MM.1S (cell line): ENCODE measurements around the gene NOL11.

Experiments used
- DNase-seq: peaks from one replicate; pipeline ENCODE4 v3.0.0-alpha.2; 2015
- H2AFZ ChIP-seq: fragments of 300-600 bp; sonication (generic); 2 replicates; pipeline ENCODE4 v1.6.0; 2016; ENCODE audit warnings: antibody characterized with exemption, low read length
- H3F3A ChIP-seq: fragments of 300-600 bp; sonication (generic); 2 replicates; pipeline ENCODE4 v1.6.1; 2016; ENCODE audit warnings: mild to moderate bottlenecking, antibody characterized with exemption, low read length, moderate library complexity, mixed read lengths; ENCODE audit not compliant: insufficient read depth
- H3K27ac ChIP-seq: fragments of 300-600 bp; sonication (generic); 2 replicates; pipeline ENCODE4 v1.5.1; 2016; ENCODE audit warnings: mild to moderate bottlenecking, low read length
- H3K27me3 ChIP-seq: fragments of 300-600 bp; sonication (generic); replicated peaks from 2 replicates; pipeline ENCODE4 v1.6.0; 2016; ENCODE audit warnings: low read length; ENCODE audit not compliant: insufficient read depth
- H3K36me3 ChIP-seq: fragments of 300-600 bp; sonication (generic); replicated peaks from 2 replicates; pipeline ENCODE4 v1.6.1; 2016; ENCODE audit warnings: mild to moderate bottlenecking, low read length, mixed read lengths; ENCODE audit not compliant: insufficient read depth
- H3K4me1 ChIP-seq: fragments of 300-600 bp; sonication (generic); 2 replicates; pipeline ENCODE4 v1.6.1; 2016; ENCODE audit warnings: low read length, mixed read lengths
- H3K4me2 ChIP-seq: fragments of 300-600 bp; sonication (generic); 2 replicates; pipeline ENCODE4 v1.6.0; 2016; ENCODE audit warnings: low read depth, low read length
- H3K4me3 ChIP-seq: fragments of 300-600 bp; sonication (generic); 2 replicates; pipeline ENCODE4 v1.5.1; 2016; ENCODE audit warnings: low read length, mixed read lengths
- H3K79me2 ChIP-seq: fragments of 300-600 bp; sonication (generic); 2 replicates; pipeline ENCODE4 v1.6.1; 2016; ENCODE audit warnings: mixed run types, low read length, mixed read lengths
- H3K9ac ChIP-seq: fragments of 300-600 bp; sonication (generic); 2 replicates; pipeline ENCODE4 v1.6.1; 2016; ENCODE audit warnings: low read length, mixed read lengths
- H3K9me2 ChIP-seq: fragments of 300-600 bp; sonication (generic); replicated peaks from 2 replicates; pipeline ENCODE4 v1.6.1; 2016; ENCODE audit warnings: mild to moderate bottlenecking, low read length, mixed read lengths; ENCODE audit not compliant: insufficient read depth
- H3K9me3 ChIP-seq: fragments of 300-600 bp; sonication (generic); replicated peaks from 2 replicates; pipeline ENCODE4 v1.6.1; 2016; ENCODE audit warnings: mild to moderate bottlenecking, low read length, mixed read lengths; ENCODE audit not compliant: insufficient read depth
- H4K20me1 ChIP-seq: fragments of 300-600 bp; sonication (generic); 2 replicates; pipeline ENCODE4 v1.6.1; 2016; ENCODE audit warnings: mild to moderate bottlenecking, low read length, moderate library complexity, mixed read lengths; ENCODE audit not compliant: insufficient read depth
- EZH2 ChIP-seq: fragments of 300-600 bp; sonication (generic); optimal IDR thresholded peaks from 2 replicates; pipeline ENCODE3; 2017; ENCODE audit warnings: low read depth, mild to moderate bottlenecking, antibody characterized with exemption, low read length, mixed read lengths

NOL11 gene

DNA sequence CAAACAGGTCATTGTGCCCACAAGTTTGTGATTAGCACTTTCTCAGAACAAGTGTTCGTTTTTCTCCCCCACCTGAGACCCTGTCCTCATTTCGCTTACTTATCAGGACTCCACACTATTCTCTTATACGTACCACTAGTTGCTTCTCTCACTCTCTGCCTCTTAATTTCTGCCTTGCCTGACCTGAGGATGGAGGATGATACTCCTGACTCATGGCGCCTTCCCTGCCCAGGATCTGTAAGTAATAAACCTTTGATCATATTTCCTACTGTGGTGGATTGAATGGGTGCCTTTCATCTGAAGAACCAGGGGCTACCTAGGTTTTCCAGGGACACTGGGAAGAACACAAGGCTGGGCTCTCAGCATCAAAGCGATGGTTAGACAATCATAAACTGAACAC lies 67.8 kb downstream of the NOL11 start:
- Histone ChIP-seq H3K79me2 (no peaks in the 10 kb centered on the region), H3K4me3 (no peak overlapping the region), H3K27ac (no peak overlapping the region), H2AFZ (no peak overlapping the region), H3F3A (no peaks in the 10 kb centered on the region), H3K36me3 (no peaks in the 10 kb centered on the region), H3K9me3 (no peaks in the 10 kb centered on the region), H4K20me1 (no peaks in the 10 kb centered on the region), H3K9ac (no peak overlapping the region), H3K4me2 (no peak overlapping the region), H3K9me2 (no peaks in the 10 kb centered on the region), H3K27me3 (no peaks in the 10 kb centered on the region), H3K4me1 (no peaks in the 10 kb centered on the region)
- no peak for DNase-seq
- no peak for TF ChIP-seq EZH2
